ENCODE measurements around the gene TDRD7.
"Not testable (repeated sequence)": the region's sequence is repeated elsewhere in the genome, so short reads cannot be mapped to it uniquely, and the experiment has no call there.

The TDRD7 gene

DNA sequence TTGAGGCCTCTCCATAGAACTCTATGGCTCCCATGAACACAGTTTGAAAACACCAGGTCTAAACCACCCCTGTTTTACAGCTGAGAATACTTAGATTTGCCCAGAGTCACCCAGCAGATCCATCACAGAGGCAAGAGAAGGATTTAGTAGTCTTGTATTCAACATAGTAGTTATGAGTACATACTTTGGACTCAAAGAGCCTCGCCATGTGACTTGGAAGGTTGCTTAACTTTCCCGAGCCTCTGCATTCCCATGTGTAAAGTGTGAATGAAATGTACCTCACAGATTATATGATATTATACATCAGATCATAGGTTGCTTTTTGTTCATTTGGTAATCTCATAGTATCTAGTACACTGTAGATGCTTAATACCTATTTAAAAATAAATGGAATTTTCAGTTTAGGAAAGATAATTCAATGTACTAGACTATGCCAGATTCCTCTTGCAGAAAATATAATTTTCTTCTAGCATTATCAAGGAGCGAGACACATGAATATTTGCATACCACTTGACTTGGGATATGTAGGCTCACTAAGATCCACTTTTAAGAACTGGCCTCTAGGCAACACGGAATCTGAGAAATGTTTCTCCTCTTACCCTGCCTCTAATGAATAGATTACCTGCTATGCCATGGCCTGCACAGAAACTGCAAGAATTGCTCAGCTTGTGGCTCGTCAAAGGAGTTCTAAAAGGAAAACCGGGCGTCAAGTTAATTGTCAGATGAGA, 18.6 kb downstream of the TDRD7 start:
- no peak for DNase-seq

DNA sequence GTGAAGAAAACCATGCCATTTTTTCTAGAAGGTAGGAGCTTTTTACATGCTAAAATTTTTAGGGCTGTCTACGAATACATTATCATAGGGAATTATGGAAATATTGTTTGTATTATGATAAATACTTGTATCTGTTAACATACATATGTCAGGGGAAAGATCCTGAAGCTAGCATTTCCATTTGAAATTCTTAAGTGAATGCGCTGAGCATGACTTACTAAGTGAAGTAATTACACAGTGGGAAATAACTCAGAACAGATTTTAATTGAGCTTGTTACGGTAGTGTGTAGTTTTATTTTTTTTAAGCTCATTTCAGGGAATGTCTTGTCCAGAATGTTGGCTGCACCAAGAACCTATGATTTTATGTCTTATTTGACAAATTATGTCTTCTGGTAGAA, 19.1 kb downstream of the TDRD7 start:
- no peak for DNase-seq

DNA sequence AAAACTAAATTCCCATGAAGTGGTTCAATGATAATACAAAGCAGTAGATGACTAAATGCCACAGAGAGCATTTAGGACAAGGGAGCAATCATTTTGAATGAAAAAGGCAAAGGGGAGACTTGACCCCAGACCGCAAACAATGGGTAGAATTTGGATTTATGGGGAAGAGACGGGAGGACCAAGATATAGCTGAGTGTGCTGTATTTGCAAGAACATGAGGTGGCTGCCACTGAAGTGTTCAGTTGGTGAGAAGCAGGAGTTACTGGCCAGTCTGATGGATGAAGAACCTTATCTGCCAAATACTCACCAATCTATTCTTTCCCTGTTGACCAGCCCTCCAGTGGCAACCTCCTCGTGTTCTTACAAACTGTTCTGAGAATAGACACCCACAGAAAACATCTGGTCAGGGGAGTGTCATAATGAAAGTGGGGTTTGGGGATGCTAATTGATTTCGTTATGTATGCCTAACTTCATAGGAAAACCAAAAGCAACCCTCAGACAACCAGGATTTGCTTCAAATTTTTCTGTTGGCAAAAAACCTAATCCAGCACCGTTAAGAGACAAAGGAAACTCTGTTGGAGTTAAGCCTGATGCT, 19.8 kb downstream of the TDRD7 start:
- no peak for DNase-seq

DNA sequence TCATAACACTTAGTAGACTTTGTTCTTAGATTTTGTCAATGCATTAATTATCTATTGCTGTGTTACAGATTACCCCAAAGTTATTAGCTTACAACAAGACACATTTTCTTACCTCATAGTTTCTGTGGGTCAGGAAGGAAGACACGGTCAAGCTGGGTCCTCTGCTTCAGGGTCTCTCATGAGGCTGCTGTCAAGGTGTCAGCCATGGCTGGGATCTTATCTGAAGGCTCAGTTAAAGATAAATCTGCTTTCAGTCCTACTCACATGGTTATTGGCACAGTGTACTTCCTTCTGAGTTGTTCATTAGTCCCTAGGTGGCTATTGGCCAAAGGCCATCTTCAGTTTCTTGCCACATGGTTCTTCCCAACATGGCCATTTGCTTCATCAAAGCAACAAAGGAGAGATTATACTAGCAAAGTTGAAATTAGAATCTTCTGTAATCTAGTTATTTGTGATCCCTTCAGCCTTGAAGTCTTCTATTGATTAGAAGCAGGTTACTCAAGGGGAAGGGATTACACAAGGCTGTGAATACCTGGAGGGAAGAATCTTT, 25.2 kb downstream of the TDRD7 start:
- DNase-seq, result no peak

DNA sequence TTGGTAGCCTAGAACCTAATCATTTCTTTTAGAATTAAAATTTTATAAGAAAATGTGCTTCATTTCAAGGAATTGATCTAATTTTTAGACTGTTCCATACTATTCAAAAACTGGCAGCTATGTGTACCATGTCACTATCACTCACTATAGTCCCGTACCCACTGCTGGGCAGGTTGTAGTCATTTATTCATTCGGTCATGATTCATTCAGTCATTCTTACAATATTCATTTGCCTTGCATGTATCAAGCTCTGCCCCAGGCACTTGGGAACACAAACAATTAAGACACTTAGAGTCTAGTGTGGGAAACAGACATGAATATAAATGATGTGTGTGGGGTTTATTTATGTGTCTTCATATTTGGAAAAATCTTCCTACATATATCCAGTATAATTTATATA, 26.4 kb downstream of the TDRD7 start:
- no peak for DNase-seq

GRCh38 chr9:97438666-97439065, 26.8 kb downstream of the TDRD7 start:
- peak; percentile 4 for DNase-seq

DNA sequence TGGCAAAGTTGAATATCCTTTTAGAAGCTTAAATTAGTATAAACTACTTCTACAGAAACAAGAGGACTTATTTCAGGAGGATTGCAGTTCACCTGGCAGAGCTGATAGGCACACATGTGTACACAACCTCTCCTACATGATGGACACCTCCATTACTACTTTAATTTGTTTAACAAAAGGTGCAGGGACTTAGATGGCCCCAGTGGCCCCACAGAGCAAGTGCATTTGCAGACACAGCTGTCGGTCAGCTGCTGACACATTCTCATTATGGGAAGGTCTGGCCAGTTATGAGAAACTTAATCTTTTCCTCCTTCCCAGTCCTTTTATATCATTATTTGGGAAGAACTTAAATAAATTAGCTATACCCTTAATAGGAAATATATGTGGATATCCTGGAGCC, 28.3 kb downstream of the TDRD7 start:
- no peak for DNase-seq

DNA sequence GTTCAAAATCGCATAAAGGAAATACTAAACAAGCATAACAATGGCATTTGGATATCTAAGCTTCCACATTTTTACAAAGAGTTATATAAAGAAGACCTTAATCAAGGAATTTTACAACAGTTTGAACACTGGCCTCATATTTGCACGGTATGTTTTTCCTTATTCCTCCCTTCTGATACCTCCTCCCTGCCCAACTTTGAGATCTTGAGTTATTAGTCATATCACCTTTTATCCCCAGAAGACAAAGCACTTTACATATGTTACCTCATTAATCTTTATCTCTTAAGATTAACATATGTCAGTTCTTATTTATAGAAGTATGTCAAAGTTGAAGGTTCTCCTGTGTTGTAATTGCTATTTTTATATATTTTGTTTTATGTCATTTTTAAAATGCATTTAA, 29.8 kb downstream of the TDRD7 start:
- no peak for DNase-seq

- DNase-seq, result no peak
Measured at GRCh38 chr9:97445119-97445701, 33.3 kb downstream of the TDRD7 start.

GRCh38 chr9:97447001-97447400, 35.1 kb downstream of the TDRD7 start:
- DNase-seq, result no peak

GRCh38 chr9:97453573-97453972, 41.7 kb downstream of the TDRD7 start:
- DNase-seq, result not testable (repeated sequence)

DNA sequence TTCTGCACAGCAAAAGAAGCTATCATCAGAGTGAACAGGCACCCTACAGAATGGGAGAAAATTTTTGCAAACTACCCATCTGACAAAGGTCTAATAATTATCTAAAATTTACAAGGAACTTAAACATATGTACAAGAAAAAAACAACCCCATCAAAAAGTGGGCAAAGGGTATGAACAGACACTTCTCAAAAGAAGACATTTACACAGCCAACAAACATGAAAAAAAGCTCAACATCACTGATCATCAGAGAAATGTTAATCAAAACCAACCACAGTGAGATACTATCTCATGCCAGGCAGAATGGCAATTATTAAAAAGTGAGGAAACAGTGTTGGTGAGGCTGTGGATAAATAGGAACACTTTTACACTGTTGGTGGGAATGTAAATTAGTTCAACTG, 44.9 kb downstream of the TDRD7 start:
- DNase-seq, result not testable (repeated sequence)

DNA sequence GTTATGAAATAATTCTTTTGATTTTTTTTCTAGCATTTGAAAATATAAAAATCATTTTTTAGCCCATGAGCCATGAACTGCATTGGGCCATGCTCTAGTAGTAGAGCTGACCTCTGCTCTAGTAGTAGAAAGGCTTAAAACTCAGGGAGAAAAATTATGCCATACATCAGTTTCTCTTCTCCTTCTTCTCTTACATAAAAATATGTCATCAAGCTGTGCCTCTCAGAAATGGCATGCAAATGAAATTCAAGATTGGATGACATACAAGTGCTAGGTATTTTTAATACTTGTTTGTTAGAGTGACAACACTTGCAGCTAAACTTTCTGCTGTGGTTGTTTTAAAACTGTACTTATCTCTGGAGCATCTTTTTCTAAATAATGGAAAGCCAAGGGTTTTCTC, 47.4 kb downstream of the TDRD7 start:
- no peak for DNase-seq

- DNase-seq, result no peak
Measured at GRCh38 chr9:97462159-97462558, 50.3 kb downstream of the TDRD7 start.

GRCh38 chr9:97462914-97463313, 51.0 kb downstream of the TDRD7 start:
- no peak for DNase-seq

GRCh38 chr9:97468658-97469448, 57.0 kb downstream of the TDRD7 start:
- peak; percentile 84 for DNase-seq

DNA sequence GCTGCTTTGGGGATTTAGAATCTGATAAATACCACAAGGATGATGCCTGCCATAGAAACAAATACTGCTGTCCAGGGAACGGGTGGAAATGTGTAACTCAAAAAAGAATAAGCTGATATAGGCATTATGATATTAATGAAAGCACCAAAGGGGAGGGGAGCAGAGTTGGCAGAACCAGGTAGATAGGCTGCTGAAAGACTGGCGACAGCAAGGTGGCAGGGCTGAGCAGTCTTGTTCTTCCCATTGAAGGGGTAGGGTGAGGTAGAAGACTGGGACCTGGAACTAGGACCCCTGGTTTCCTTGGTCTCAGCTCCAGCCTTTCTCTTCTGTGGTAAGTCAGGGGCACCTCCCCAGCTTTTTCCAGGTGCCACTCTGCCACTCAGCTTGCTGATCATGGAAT, 58.2 kb downstream of the TDRD7 start:
- peak; percentile 27 for DNase-seq

DNA sequence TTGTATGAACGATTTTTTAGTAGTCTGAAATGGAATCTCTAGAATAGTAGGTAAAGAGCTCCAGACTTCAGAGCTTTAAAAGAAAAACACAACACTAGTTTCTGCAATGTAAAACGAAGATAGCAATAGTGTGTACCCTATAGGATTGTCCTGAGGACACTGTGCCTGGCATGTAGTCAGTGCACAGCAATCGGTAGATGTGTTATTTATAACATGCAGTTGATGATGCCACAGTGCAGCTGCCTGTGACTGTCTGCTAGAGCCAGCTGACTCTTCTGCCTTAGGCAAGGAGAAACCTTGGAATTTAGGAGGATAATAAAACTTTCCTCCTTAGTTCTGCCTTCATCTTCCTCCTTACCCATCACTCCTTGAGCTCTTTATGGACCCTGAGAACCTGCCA, 61.8 kb downstream of the TDRD7 start:
- no peak for DNase-seq

- DNase-seq, result no peak
Measured at GRCh38 chr9:97474372-97474925, 62.6 kb downstream of the TDRD7 start.

DNA sequence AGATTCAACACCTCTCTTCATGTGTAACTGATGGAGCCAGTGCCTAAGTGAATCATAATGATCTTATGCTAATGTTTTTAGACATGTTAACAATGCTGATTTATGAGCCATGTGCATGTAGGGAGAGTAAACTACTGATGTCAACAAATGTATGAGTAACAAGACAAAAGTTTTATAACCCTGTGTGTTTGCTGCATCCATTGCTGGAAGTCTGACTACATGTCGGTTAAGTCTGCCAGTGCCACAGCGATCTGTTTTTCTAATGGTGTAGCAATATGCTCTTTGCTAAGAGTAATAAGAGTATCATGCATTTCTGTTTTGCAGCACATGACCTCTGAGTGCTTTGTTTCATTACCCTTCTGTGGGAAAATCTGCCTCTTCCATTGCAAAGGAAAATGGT, 63.2 kb downstream of the TDRD7 start:
- DNase-seq, result no peak

- DNase-seq, result no peak
Measured at GRCh38 chr9:97478301-97478981, 66.5 kb downstream of the TDRD7 start.

DNA sequence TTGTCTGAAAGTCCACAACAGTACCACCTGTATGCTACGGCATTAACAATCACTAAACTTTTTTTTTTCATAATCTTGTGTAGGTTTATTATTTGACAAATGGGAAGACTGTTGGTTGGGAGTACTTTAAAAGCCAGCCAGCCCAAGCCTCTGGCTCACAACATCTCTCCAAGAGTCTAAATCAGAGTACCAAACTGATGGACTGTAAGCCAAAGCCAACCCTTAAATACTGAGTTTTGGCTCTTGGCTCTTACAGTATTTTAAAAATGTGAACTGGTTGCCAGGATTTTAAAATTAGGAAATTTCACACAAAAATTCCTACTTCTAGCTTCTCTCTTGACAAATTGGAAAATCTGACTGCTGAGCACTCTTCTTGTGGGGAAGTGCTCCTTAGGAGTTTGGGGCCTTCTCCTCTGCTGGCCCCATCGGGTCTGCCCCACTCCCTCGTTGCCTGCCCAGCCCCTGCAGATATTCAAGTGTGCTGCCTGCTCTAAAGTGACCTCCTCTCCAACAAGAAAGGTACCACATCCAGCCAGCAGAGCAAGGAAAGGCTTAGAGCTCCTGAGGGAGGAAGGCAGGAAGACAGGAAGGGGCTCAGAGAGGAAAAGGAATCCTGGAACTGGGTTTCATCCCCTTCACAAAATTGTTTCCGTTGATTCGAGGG, 67.7 kb downstream of the TDRD7 start:
- no peak for DNase-seq
